COR-L47 (cell line): ENCODE data around the gene SGIP1.
A peak's percentile ranks its signal among the peaks of the same experiment; 100 is the strongest.

Experiments used
- DNase-seq: peaks from one replicate; lab custom pipeline; 2025; lab: John Stamatoyannopoulos, UW

Gene SGIP1

DNA sequence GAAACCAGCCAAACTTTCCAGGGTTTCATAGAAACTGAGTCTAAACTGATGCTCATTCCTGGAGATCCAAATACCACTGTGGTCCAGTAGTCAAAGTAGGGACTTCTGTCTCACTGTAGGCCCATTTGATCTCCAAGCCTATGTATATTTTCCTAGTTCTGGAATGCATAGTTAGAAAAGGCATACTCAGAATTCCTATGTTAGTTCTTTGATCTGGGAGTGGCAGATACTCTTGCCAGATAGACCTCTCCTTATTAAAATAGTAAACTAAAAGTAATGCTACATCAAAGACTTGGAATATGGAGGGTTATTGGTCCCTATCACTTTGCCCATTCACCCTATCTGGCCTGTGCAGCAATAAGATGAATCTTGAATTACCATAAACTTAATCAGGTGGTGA is 10.4 kb upstream of the SGIP1 start:
- DNase-seq = no peak

DNA sequence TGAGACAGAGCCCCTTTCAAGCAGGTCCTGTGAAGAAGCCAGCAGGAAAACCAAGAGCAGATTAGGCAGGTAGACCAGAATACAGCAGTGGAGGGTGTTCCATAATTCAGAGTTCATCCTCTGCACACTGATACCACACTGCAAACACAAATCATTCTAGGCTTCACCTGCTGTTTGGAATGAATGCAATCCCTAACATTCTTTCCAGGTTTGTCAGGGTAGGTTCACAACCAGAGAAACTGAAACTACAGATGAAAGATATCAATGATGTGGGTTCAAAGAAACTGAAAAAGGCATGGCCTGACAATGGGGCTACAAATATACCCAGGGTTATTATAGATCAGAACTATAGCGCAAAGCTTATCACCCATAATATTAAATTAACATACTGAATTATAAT is 8.9 kb upstream of the SGIP1 start:
- no peak for DNase-seq

DNA sequence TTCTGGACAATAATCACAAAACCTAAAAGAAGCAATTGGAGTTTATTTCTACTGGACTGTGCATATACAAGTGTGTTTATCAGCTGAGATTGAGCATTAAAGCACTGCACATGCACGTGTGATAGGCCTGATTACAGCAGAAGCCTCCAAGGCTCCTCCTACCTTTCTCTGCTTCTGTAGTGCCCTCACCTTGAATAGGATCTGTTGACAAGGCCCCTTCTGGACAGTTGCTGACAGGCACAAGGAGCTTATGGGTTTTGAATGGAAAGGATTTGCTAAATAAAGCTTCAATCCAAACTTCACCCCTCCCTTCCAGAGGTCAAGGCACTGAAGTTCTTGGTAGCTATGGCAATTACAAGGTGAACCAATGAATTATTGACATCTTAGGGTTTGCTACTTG is 7.9 kb upstream of the SGIP1 start:
- no peak for DNase-seq

DNA sequence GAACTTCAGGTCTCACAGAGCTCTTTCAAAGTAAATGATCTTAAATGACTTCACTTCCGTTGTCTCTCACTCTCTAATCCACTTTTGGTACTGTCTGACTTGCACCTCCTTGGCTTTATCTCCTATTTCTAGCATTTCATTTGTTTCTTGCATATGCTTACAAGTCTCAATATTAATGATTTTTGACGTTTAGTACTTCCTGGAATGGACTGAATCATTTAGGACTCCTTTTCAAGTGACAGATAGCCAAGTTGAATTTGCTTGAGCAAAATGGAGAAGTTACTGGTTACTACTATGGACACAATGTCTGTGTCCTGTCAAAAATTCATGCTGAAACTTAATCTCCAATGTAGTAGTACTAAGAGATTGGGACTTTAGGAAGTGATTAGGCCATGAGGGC is 7.0 kb upstream of the SGIP1 start:
- no peak for DNase-seq

DNA sequence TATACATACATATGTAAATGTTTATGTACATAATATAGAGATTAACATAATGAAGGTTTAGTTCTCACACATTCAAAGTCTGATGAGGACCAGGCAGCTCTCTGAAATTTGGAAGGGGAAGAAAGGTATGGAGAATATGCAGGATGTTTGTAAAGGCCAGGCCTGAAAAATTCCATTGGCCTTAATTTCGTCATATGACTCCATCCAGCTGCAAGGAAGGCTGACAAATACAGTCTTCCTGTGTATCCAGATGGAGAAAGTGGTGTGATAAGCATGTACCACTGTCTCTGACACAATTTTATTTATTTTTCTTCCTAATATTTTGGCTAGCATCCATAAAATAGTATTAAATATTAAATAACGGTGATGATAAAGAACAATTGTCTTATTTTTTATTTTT is 6.3 kb upstream of the SGIP1 start:
- DNase-seq = no peak

DNA sequence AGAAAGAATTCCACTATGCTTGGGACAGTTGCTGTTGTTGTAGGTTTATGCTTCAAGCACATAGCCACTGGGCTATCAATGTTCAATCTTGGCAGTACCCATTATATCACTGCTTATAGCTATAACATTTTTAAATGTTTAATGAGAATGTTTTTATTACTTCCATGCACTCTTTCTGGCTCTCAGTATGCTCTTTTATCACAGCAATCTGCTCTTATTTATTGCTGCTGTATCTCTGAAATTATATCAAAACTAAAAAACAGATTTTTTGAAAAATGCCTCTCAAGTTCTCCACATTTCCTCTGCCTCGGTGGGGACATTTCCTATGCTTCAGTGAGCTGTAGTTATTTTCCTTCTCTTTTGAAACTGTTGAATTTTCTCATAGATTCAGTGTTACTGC is 5.4 kb upstream of the SGIP1 start:
- DNase-seq = no peak

DNA sequence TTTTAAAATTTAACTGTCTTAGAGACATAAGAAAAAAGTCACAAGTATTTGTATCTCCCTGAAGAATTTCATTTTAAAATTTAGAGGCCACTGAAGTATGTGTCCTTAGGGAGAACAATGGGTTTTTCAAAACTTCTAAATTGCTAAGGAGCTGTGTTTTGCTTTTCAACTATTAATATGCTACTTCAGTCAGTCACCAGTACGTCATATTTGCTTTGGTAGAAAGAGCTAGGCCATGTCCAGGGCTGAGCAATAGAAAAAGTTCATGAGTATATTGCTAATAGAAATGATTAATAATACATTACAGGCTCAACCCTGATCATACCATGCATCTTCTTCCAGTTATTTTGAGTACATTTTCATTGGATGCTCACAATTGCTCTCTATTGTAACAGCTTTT is 1.7 kb upstream of the SGIP1 start:
- no peak for DNase-seq

DNA sequence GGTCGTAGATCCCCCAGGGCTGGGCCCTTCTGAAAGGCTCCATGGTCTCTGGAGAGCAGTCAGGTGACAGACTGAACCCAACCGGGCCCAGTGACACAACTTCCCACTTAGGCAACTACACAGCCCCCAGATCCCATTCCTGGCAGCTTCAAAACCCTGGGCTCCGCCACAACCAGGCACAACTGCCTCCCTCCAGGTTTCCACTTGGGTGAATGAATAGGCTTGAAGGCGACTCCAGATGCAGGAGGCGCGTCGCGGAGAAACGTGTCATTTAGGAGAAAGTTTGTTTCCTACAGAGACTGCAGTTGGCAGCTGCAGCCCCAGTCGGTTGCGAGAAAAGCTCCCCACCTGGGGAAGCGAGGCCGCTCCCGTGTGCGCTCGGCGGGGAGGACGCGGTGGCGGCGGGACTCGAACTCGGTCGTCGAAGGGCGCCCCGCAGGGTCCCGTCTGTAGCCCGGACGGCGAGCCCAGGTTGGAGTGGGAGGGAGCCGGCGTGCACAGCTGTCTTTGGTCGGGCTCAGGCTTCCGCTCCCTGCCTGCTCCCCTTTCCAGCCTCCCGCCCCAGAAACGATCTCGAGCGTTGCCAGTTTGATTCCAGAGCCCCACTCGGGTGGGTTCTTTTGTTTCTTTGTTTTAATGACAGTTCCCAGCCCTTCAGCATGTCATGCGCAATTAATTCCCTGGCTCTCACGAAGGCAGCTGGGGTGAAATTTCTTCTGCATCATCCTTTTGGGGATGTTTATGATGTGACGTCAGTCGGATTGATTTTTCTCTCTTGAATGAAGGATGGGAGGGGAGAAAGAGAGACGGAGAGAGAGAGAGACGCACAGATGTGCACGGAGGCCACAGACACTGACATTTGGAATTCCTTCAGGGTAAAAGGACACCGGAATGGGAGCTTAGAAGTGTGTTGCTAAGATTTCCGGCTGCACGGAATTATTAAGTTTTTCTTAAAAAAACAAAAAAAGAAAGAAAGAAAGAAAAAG is 862 bp upstream of the SGIP1 start:
- DNase-seq = no peak

DNA sequence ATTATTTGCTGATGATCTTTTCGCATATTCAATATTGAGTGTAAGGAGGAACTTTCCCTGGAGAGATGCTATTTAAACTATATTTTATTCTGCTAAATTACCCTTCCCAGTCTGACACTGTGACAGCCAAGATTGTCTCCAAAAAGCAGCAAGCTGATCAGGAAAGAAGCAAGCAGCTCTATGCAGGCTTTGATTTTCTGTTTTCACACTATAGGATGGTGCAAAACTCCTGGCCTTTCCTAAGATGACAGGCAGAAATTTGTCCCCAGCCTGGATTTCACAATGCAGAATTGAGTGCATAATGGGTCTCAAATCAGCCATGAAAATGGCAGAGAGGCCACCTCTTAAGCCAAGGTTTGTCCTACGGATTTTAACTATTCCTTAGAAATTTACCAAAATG is 1.1 kb downstream of the SGIP1 start:
- DNase-seq = no peak

DNA sequence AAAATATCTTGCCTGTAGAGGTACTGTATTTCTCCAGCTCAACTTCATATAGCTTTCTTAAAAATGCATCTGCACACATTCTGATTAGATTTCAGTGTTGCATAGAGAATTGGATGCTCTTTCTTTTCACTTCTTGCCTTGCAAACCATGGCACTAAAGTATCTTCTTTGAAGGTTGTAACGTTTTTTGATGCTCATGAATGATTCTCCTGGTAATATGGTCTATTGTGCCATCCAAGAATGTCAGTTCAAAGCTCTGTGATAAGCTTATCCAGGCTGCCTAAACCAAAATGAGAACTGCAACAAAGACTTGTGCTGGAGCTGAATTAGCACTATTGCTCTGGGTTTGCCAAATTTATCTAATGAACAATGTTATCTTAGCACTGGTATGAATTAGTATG is 1.9 kb downstream of the SGIP1 start:
- no peak for DNase-seq

DNA sequence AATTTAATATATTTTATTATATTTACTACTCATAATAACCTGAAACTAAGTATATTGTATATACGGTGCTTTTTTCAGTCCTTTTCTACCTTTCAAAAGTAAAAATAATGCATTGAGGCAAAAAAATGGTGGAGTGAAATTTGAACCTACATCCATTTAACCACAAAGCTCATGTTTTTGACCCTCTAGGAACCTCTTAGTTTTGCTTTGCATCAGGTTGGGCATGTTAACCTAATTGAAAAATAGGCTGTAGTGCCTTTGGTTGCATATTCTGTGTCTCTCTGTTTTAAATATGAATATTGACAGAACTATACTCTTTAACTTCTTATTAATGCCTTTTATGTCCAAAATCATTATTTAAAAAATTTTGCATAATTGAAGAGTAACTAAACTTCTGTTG is 3.8 kb downstream of the SGIP1 start:
- DNase-seq = no peak

DNA sequence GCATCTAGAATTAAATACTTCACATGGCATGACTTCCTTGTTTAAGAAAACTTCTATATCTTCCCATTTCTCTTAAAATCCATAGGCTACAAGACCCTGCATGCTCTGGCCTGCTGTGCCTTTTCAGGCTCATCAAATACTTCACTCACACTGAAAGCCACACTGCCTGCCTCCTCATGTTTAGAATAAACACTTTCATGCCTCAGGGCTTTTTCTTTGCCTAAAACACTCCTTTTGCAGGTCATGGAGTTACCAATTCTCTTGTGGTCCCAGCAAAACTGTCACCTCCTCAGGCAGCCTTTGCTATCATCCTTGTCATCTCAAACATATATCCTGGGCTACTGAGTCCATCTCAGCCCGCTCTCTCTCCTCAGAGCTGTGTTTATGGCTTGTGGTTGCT is 5.5 kb downstream of the SGIP1 start:
- no peak for DNase-seq

DNA sequence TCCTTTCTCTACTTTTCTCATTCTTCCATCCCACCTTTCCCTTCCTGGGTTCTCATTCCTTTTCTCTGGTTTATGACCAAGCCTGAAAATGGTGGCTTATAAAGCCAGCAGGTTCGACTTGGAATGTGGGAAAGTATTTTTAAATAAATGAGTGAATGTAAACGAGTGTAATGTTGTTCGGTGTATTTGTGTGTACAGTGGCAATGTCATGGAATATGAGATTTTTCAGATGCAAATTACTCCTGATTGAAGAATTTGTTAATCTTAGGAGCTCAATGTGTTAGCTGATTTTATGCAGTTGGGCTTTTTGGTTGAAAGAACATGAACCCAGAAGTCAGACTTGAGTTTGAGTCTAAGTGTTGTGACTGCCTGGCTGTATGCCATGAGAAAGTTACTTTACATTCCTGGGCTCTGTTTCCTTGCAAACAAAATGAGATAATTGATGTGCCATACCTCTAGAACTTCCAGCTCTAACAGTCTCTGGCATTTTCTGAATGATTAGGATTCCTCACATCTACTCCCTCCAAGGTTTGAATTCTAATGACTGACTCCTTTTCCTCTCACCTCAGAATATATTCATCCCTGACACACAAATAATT is 6.6 kb downstream of the SGIP1 start:
- no peak for DNase-seq

DNA sequence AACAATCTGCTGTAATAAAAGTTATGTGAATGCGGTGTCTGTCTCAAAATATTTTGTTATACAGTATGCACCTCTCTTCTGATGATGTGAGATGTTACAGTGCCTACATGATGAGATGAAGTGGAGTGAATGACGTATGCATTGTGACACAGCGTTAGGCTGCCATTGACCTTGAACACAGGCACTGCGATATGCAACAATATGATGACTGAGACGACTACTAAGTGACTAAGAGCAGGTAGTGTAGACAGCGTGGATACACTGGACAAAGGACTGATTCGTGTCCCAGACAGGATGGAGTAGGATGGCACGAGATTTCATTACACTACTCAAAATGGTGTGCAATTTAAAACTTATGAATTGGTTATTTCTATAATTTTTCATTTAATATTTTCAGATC is 8.4 kb downstream of the SGIP1 start:
- no peak for DNase-seq

DNA sequence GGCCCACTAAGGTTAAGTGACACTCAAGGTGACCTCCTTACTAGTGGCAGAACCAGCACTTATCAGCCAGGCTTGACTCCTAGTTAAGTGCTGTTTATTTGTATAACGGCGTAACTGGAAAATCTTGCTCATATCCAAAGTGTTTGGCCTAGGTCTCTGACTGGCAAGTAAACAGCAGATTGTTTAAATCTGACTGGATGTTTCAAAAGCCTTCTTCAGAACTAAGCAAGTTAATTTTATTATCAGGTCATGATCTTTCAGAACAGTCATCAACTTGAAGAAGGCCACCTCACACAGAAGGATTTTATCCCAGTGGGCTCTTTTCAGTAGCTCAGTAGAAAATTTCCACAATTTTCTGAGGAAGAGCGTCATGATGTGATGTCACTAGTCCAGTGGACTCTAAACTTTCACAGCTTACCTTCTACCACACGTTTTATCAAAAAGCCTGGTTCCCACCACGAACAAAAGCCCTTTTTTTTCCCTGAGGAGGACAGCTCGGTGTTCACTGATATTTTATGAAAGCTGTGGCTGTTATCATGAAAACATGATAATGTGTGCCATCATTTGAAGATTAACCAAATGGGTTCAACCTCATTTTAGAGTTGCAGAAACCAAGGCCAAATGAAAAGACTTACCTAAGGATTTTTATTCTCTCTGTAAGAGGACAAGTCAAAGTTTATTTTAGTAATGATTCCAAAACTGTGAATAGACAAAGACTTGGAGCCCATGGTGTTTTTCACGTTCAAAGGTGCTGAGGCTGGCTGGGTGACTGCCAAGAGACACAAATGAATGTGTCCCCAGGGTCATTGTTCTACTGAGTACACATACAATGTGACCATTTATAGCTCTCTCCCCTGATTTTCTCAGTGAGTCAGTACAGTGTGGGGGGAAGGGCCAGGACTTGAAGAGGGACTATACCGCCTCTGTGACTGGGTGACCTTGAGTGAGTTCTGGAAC is 9.1 kb downstream of the SGIP1 start:
- peak; percentile 95 for DNase-seq

DNA sequence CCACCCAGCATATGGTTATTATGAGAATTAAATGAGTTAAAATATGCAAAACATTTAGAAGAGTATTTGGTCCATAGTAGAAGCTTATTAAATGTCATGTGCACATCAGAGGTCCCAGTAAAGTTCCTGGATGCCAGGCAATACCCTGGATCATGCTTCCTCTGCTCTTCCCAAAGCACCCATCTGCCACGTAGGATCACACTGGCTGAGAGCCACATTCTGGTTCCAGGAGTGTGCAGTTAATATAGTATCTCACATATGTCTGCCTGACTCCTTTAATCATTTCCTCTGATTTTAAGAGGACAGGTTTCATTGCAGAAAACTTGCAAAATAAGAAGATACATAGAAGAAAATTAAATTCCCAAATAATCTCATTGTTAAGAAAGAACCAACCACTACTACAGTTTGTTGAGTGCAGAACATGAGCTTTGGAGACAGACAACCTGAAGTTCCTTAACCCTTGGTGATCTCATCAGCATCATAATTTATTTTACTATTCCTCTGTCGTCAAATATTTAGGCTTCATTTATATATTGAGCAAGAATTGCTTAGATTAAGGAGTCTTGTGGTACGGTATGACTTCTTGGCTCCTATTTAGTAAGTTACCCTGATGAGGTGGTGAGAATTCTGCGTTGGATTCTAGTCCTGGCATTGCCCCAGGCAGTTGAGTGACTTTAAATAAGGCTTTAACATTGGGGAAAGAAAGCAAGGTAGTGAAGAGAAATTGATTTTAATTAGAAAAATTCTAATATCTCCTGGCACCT is 12.3 kb downstream of the SGIP1 start:
- DNase-seq = no peak

DNA sequence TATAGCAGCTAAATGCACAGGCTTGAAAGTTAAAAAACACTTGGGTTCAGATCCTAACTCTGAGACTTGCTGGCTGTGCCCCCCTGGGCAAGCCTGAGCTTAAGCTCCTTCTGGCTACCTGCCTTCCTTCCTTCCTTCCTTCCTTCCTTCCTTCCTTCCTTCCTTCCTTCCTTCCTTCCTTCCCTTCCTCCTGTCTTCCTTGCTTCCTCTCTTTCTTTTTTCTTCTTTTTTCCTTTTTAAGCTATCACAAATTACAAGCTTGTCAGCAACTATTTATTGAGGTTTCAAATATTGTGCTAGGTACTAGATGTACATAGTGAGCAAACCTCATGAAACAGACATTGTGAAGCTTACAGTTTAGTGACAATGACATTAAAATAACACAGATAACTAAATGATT is 15.1 kb downstream of the SGIP1 start:
- no peak for DNase-seq

DNA sequence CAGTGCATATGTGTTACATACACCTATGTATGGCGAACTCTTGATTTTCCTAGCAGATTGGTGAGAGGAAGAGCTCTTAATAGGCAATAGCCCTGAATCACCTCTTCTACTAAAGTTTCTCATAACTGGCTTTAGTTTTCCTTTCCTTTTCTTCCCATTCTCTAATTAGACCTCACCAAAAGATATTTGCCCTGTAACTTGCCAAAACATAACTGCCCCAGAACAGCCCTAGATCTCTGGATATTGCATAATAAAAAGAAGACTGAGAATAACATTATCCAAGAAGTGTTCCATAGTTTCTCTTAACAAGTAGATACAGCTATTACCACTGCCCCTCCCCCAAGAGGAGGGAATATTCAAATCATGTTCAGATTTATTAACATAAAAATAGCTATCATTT is 16.3 kb downstream of the SGIP1 start:
- no peak for DNase-seq

DNA sequence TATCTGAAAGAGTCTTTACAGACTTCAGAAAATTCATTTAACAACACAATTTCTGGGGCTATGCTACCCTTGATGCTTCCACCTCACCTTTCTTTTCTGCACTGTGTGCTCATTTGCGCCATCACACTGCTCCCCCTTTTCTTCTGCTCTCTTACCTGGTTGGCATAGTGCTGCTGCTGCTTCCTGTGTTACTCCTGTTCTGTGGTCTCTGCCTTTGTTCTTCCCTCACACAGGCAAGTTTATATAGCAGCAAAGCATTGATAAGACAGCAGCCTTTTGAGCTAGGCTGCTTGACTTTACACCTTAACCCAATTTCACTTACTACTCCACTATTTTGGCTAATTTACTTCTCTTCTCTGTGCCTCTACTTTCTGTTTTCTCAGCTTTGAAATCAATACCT is 18.3 kb downstream of the SGIP1 start:
- DNase-seq = no peak

DNA sequence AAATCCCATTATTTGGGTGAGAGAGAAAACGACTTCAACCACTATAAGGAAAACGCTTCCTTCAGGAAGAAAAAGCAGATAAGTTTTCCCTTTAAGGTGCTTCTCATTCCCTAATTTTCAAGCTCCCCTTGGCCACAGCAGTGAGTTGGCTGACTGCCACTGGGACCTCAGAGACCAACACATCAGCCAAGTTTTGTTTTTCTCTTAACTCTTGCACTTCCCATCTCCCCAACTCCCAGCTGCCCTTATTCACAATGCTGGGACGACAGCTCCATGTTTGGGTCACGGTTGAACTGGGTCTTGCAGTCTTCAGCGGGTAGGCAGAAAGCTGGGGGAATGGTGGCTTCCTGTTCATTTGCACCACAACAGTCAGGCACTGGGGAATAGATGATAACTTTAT is 18.9 kb downstream of the SGIP1 start:
- DNase-seq = no peak

DNA sequence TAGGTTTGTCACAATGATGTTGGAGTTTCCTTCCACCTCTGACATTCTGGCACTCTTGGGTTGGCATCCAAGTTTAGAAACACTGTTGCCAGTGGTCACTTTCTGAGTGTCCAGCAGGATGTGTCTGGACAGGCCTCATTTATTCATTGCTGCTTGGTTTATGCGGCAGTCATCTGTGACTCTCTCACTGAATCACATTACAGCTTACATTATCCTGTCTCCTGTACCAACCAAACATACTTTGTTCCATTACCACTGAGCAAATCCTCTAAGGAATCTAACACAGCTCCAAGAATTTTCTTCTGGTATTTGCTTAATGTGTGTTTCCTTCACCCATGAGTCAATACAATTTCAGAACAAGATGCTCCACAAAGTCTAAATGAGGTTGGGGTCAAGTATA is 19.9 kb downstream of the SGIP1 start:
- DNase-seq = no peak

DNA sequence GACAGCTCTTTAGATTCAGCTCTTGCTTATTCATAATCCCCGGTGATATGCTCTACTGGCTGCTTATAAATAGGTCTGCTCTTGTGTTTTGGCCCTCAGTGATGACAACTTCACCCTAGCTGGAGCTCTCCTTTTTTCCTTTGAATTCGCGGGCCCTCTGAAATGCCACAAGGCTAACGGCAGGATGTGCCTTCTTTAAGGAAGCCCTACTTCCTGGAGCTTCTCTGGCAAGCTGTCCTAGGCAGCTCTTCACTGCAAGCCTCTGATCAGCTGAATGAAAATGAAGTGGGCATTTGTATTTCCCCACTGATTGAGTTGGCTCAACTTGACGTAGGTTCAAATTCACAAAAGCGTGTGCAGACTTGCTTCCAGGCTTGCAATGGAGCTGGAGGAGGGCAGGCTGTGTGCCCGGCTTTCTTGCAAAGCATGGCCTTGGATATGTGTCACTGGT is 22.2 kb downstream of the SGIP1 start:
- DNase-seq = no peak
